ENCODE measurements around the gene COX4I2.

DNA sequence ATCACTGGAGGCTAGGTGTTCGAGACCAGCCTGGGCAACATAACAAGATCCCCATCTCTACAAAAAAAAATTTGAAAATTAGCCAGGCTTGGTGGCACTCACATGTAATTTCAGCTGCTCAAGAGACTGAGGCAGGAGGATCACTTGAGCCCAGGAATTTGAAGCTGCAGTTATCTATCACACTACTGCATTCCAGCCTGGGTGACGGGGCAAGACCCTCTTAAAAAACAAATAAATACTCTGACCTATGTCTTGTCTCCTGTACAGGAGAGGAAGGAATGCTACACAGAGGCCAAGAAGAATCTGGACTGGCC, 25.8 kb downstream of the COX4I2 start:
- TF ChIP-seq, protein P1, sequence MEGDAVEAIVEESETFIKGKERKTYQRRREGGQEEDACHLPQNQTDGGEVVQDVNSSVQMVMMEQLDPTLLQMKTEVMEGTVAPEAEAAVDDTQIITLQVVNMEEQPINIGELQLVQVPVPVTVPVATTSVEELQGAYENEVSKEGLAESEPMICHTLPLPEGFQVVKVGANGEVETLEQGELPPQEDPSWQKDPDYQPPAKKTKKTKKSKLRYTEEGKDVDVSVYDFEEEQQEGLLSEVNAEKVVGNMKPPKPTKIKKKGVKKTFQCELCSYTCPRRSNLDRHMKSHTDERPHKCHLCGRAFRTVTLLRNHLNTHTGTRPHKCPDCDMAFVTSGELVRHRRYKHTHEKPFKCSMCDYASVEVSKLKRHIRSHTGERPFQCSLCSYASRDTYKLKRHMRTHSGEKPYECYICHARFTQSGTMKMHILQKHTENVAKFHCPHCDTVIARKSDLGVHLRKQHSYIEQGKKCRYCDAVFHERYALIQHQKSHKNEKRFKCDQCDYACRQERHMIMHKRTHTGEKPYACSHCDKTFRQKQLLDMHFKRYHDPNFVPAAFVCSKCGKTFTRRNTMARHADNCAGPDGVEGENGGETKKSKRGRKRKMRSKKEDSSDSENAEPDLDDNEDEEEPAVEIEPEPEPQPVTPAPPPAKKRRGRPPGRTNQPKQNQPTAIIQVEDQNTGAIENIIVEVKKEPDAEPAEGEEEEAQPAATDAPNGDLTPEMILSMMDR (IDR thresholded peaks at IDR 0.05; ENCODE audit: low read length) = no peak
- no peak for TF ChIP-seq EZH2 (optimal IDR thresholded peaks at IDR 0.05; ENCODE audit: low read depth, low read length)

All from MM.1S (cell line).